ENCODE data around the gene CD247.
A peak's percentile ranks its signal among the peaks of the same experiment; 100 is the strongest.

Gene CD247

GRCh38 chr1:167452483-167452882, 65.8 kb downstream of the CD247 start:
- TF ChIP-seq CTCF (IDR thresholded peaks at IDR 0.05): no peak

GRCh38 chr1:167450843-167451242, 67.5 kb downstream of the CD247 start:
- no peak for TF ChIP-seq CTCF (IDR thresholded peaks at IDR 0.05)

- TF ChIP-seq CTCF (IDR thresholded peaks at IDR 0.05): no peak
Measured at GRCh38 chr1:167447521-167448136, 70.7 kb downstream of the CD247 start.

- no peak for TF ChIP-seq CTCF (IDR thresholded peaks at IDR 0.05)
Measured at GRCh38 chr1:167446966-167447365, 71.4 kb downstream of the CD247 start.

- no peak for TF ChIP-seq CTCF (IDR thresholded peaks at IDR 0.05)
Measured at GRCh38 chr1:167443757-167444156, 74.6 kb downstream of the CD247 start.

- no peak for TF ChIP-seq CTCF (IDR thresholded peaks at IDR 0.05)
Measured at GRCh38 chr1:167442854-167443565, 75.3 kb downstream of the CD247 start.

- peak; percentile 96 for TF ChIP-seq CTCF (IDR thresholded peaks at IDR 0.05)
Measured at GRCh38 chr1:167442142-167442848, 76.0 kb downstream of the CD247 start.

Data from LNCAP (cell line).